IMR-90 (cell line): ENCODE measurements around the gene TMEM43. TPM values are rescaled to one million over a fixed set of nuclear protein-coding genes. Genes with fewer than 3 reads are reported as not detected.

ENCODE experiments used
- ATAC-seq: fragments of 200-7000 bp; cut with Tn5 transposase; 2 replicates; pipeline ENCODE4 v1.9.1; 2020; ENCODE audit warnings: low read depth, mild to moderate bottlenecking, moderate library complexity
- BruUV-seq: library from RNA; stranded (reverse); fragments of 400-500 nt; replicated peaks from 2 replicates; lab custom pipeline; 2021; lab: Mats Ljungman, UMichigan
- CTCF ChIA-PET: fragments of 300-600 bp; formaldehyde crosslinking; extraction: SDS; loops from one replicate; lab custom pipeline; 2021; ENCODE audit warnings: antibody characterized with exemption; lab: Yijun Ruan, JAX
- POLR2A ChIA-PET: fragments of 300-600 bp; sonication (Branson Sonifier 250); formaldehyde crosslinking; loops from one replicate; lab custom pipeline; 2022; ENCODE audit warnings: antibody characterized with exemption; ENCODE audit not compliant: unreplicated experiment; lab: Charles Lee
- DNase-seq: peaks from one replicate; pipeline ENCODE4 v3.0.0; 2013
- H2AFZ ChIP-seq: replicated peaks from 2 replicates; pipeline ENCODE3; 2013; ENCODE audit warnings: low read length, mild to moderate bottlenecking; ENCODE audit not compliant: poor library complexity
- H2AK5ac ChIP-seq: 2 replicates; pipeline ENCODE4 v1.6.1; 2013; ENCODE audit warnings: low read depth, low read length, inconsistent platforms
- H2AK9ac ChIP-seq: replicated peaks from 2 replicates; pipeline ENCODE3; 2013; ENCODE audit warnings: mild to moderate bottlenecking, low read depth, low read length, moderate library complexity; ENCODE audit not compliant: poor library complexity
- H2BK120ac ChIP-seq: 2 replicates; pipeline ENCODE4 v1.6.1; 2013; ENCODE audit warnings: low read depth, low read length, inconsistent platforms
- H2BK15ac ChIP-seq: 3 replicates; pipeline ENCODE4 v1.6.1; 2013; ENCODE audit warnings: low read depth, low read length, inconsistent platforms
- H2BK20ac ChIP-seq: 2 replicates; pipeline ENCODE4 v1.6.1; 2013; ENCODE audit warnings: low read depth, mild to moderate bottlenecking, inconsistent platforms, low read length, moderate library complexity
- H2BK5ac ChIP-seq: 2 replicates; pipeline ENCODE4 v1.6.1; 2013; ENCODE audit warnings: mild to moderate bottlenecking, low read depth, low read length, inconsistent platforms; ENCODE audit not compliant: poor library complexity, severe bottlenecking
- H3K14ac ChIP-seq: replicated peaks from 2 replicates; pipeline ENCODE4 v1.6.1; 2013; ENCODE audit warnings: low read depth, low read length, inconsistent platforms
- H3K18ac ChIP-seq: 2 replicates; pipeline ENCODE4 v1.6.1; 2013; ENCODE audit warnings: low read depth, low read length, control low read depth
- H3K23ac ChIP-seq: 2 replicates; pipeline ENCODE4 v1.6.1; 2013; ENCODE audit warnings: low read depth, low read length, inconsistent platforms
- H3K27ac ChIP-seq: 2 replicates; pipeline ENCODE4 v1.5.1; 2013; ENCODE audit warnings: mild to moderate bottlenecking, control low read depth, low read length; ENCODE audit not compliant: insufficient read depth
- H3K27me3 ChIP-seq: 2 replicates; pipeline ENCODE4 v1.6.1; 2013; ENCODE audit warnings: low read length; ENCODE audit not compliant: control insufficient read depth, insufficient read depth
- H3K36me3 ChIP-seq: 2 replicates; pipeline ENCODE4 v1.6.1; 2013; ENCODE audit warnings: low read length, mixed read lengths; ENCODE audit not compliant: control insufficient read depth, insufficient read depth
- H3K4ac ChIP-seq: 2 replicates; pipeline ENCODE4 v1.6.1; 2013; ENCODE audit warnings: low read depth, low read length, inconsistent platforms
- H3K4me1 ChIP-seq: 2 replicates; pipeline ENCODE4 v1.6.1; 2013; ENCODE audit warnings: low read length, mixed read lengths; ENCODE audit not compliant: control insufficient read depth, insufficient read depth
- H3K4me2 ChIP-seq: 2 replicates; pipeline ENCODE4 v1.6.1; 2013; ENCODE audit warnings: low read depth, mild to moderate bottlenecking, control low read depth, low read length, moderate library complexity
- H3K4me3 ChIP-seq: 2 replicates; pipeline ENCODE4 v1.5.1; 2013; ENCODE audit warnings: low read depth, mild to moderate bottlenecking, control low read depth, low read length, moderate library complexity; ENCODE audit not compliant: insufficient read depth
- H3K56ac ChIP-seq: 2 replicates; pipeline ENCODE4 v1.6.1; 2013; ENCODE audit warnings: low read length, inconsistent platforms; ENCODE audit not compliant: insufficient read depth; ENCODE audit errors: extremely low read depth
- H3K79me1 ChIP-seq, 2 experiments: 2 replicates each; pipeline ENCODE4 v1.6.1; 2013; ENCODE audit warnings: low read length in 2 of 2, inconsistent platforms in 1 of 2, low read depth in 1 of 2
- H3K9ac ChIP-seq: 2 replicates; pipeline ENCODE4 v1.6.1; 2013; ENCODE audit warnings: low read depth, low read length, control low read depth
- H3K9me1 ChIP-seq: 2 replicates; pipeline ENCODE4 v1.6.1; 2013; ENCODE audit warnings: low read length, inconsistent platforms; ENCODE audit not compliant: insufficient read depth
- H3K9me3 ChIP-seq: 2 replicates; pipeline ENCODE4 v1.6.1; 2013; ENCODE audit warnings: low read length; ENCODE audit not compliant: control insufficient read depth, insufficient read depth
- H4K20me1 ChIP-seq: 2 replicates; pipeline ENCODE4 v1.6.1; 2013; ENCODE audit warnings: low read length, inconsistent platforms; ENCODE audit not compliant: insufficient read depth
- H4K5ac ChIP-seq: 2 replicates; pipeline ENCODE4 v1.6.1; 2013; ENCODE audit warnings: mild to moderate bottlenecking, low read depth, low read length, control low read depth
- H4K8ac ChIP-seq, 2 experiments: 2 replicates each; pipeline ENCODE4 v1.6.1; 2013; ENCODE audit warnings: low read depth in 2 of 2, low read length in 2 of 2, control low read depth in 1 of 2, inconsistent platforms in 1 of 2
- H4K91ac ChIP-seq: 2 replicates; pipeline ENCODE4 v1.6.1; 2013; ENCODE audit warnings: low read depth, low read length, inconsistent platforms; ENCODE audit not compliant: insufficient read depth
- CEBPB ChIP-seq: IDR thresholded peaks from 2 replicates; pipeline ENCODE4 v1.6.1; 2012; ENCODE audit warnings: low read depth, low read length, improper control_type of control experiment
- FOS ChIP-seq: fragments of 150-350 bp; IDR thresholded peaks from 2 replicates; pipeline ENCODE4 v1.6.1; 2016; ENCODE audit warnings: low read depth, low read length
- MAZ ChIP-seq: IDR thresholded peaks from 2 replicates; pipeline ENCODE4 v1.6.1; 2012; ENCODE audit warnings: low read depth, mild to moderate bottlenecking, low read length, improper control_type of control experiment, moderate library complexity, borderline replicate concordance
- RCOR1 ChIP-seq: IDR thresholded peaks from 2 replicates; pipeline ENCODE4 v1.6.1; 2012; ENCODE audit warnings: mild to moderate bottlenecking, low read length, improper control_type of control experiment; ENCODE audit not compliant: insufficient replicate concordance
- SMC3 ChIP-seq: fragments of 150-350 bp; IDR thresholded peaks from 2 replicates; pipeline ENCODE4 v1.6.1; 2016; ENCODE audit warnings: low read depth, mild to moderate bottlenecking, antibody characterized with exemption, low read length, moderate library complexity
- whole genome bisulfite sequencing, 2 experiments: methylation state at CpG; one replicate each; pipeline versions ENCODE4 v1.1.5 to v1.1.7; 2013; ENCODE audit warnings: missing lambda C conversion rate in 2 of 2; ENCODE audit not compliant: insufficient read length in 1 of 2; ENCODE audit errors: extremely low coverage in 2 of 2; 5-methylcytosine and 5-hydroxymethylcytosine counted together
- dilution Hi-C: fragments of 300-500 bp; cut with HindIII; formaldehyde crosslinking; loops from one replicate; pipeline ENCODE4 v1.14.3; 2018; ENCODE audit warnings: low sequenced_read_pairs; ENCODE audit not compliant: unreplicated experiment
- in situ Hi-C: fragments of 300-500 bp; cut with MboI; formaldehyde crosslinking; loops from 3 replicates; pipeline ENCODE4 v1.14.3; 2019; ENCODE audit warnings: low sequenced_read_pairs, inconsistent platforms, mixed read lengths
- intact Hi-C: fragments of 100-400 bp; cut with micrococcal nuclease; formaldehyde crosslinking; loops from 2 replicates; pipeline ENCODE4 v1.10.0; 2022
- polyA plus RNA-seq, 3 experiments: library from polyadenylated mRNA; depleted of rRNA; stranded (reverse); fragments of >200 nt; gene quantifications; 2 replicates each; pipeline ENCODE4 v1.2.3, GENCODE V29; 2012; ENCODE audit warnings: low replicate concordance in 1 of 3
- total RNA-seq: library from RNA; depleted of rRNA; stranded (reverse); fragments of >200 nt; gene quantifications from 2 replicates; pipeline ENCODE4 v1.2.3, GENCODE V29; 2012
- TF ChIP-seq, protein P1 (sequence below): fragments of 150-350 bp; IDR thresholded peaks from 2 replicates; pipeline ENCODE4 v1.6.1; 2017; ENCODE audit warnings: mild to moderate bottlenecking, antibody characterized with exemption, low read length, low read depth
- TF ChIP-seq, protein P2 (sequence below): conservative IDR thresholded peaks from 2 replicates; pipeline ENCODE4 v1.5.1; 2012; ENCODE audit warnings: mild to moderate bottlenecking, low read depth, low read length, improper control_type of control experiment

The TMEM43 gene
- total and polyA plus RNA-seq, 2 of the 4 experiments (the other 2 are of a cell fraction) = 109 to 114 TPM

DNA sequence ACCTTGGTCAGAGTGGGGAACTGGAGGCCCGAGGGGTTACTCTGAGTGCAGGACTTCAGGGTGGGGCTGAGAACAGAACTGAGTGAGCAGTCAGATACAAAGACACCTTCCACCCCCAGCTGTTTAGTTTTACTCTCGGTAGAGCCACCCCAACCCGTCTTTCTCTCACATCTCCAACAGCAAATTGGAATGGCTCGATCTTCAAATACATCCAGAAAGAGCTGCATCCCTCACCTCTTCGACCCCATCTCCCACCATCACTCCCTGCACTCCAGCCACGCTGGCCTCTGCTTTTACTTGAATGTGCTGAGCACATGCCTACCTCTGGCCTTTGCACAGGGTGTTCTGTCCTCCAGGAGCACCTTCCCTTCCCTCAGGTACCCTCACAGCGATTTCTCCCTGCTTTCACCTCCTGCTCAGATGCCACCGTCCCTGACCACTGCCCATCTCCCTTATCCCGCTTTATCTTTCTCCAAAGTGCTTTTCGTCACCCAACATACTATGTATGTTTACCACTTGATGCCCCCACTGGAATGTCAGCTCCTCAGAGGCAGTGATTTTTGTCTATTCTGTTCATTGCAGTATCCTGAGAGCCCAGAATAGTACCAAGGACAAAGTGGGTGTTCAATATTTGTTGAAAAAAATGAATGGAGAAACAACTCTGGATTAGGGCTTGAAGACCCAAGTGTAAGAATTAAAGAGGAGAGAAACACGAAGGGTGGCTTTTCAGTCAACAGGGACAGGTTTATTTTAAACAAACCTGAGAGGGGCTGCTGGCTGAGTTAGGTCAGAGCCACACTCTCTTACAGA, 4.5 kb upstream of the TMEM43 start:
- peaks cover 10% of the 10 kb centered on the region for H3K4me1 ChIP-seq
- H3K4me2 ChIP-seq = no peak overlapping the region
- H3K23ac ChIP-seq = no peak overlapping the region
- no peak overlapping the region for H3K14ac ChIP-seq
- in situ Hi-C loops = loop anchor here (25.0 kb wide), 2 partner anchors 233 to 633 kb away; partner anchors contain the start of genes HDAC11 and WNT7A
- no peak for ATAC-seq
- H2AK5ac ChIP-seq = no peak overlapping the region
- dilution Hi-C loops = no loop called here
- H4K8ac ChIP-seq = no peak overlapping the region
- TF ChIP-seq MAZ (no peak), SMC3 (no peak), RCOR1 (no peak), FOS (no peak), CEBPB (no peak)
- TF ChIP-seq, protein P1, sequence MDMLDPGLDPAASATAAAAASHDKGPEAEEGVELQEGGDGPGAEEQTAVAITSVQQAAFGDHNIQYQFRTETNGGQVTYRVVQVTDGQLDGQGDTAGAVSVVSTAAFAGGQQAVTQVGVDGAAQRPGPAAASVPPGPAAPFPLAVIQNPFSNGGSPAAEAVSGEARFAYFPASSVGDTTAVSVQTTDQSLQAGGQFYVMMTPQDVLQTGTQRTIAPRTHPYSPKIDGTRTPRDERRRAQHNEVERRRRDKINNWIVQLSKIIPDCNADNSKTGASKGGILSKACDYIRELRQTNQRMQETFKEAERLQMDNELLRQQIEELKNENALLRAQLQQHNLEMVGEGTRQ = no peak
- TF ChIP-seq, protein P2, sequence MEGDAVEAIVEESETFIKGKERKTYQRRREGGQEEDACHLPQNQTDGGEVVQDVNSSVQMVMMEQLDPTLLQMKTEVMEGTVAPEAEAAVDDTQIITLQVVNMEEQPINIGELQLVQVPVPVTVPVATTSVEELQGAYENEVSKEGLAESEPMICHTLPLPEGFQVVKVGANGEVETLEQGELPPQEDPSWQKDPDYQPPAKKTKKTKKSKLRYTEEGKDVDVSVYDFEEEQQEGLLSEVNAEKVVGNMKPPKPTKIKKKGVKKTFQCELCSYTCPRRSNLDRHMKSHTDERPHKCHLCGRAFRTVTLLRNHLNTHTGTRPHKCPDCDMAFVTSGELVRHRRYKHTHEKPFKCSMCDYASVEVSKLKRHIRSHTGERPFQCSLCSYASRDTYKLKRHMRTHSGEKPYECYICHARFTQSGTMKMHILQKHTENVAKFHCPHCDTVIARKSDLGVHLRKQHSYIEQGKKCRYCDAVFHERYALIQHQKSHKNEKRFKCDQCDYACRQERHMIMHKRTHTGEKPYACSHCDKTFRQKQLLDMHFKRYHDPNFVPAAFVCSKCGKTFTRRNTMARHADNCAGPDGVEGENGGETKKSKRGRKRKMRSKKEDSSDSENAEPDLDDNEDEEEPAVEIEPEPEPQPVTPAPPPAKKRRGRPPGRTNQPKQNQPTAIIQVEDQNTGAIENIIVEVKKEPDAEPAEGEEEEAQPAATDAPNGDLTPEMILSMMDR = no peak
- H3K9ac ChIP-seq = no peak overlapping the region
- no peaks in the 10 kb centered on the region; the same call in 1 of the 2 replicates for H4K20me1 ChIP-seq
- H3K79me1 ChIP-seq = peaks cover 28 to 38% of the 10 kb centered on the region in 2 experiments
- H3K18ac ChIP-seq = no peak overlapping the region
- no peak overlapping the region for H4K91ac ChIP-seq
- intact Hi-C loops = loop anchor here (5.0 kb wide), 1 partner anchor 463 kb away; no protein-coding TSS in a partner anchor
- H2AK9ac ChIP-seq = no peak overlapping the region
- H3K27me3 ChIP-seq = no peaks in the 10 kb centered on the region
- ChIA-PET POLR2A (no interaction called here), CTCF (no interaction called here)
- H3K9me3 ChIP-seq = no peaks in the 10 kb centered on the region
- H2BK120ac ChIP-seq = no peak overlapping the region
- H2BK5ac ChIP-seq = no peak overlapping the region
- 91% methylated on average over 8 of the region's 11 CpGs; no CpG with 5 or more reads in 1 of the 2 experiments for WGBS, 2 experiments
- H2BK20ac ChIP-seq = no peak overlapping the region
- BruUV-seq = no TSS peak
- no peak for DNase-seq
- H3K36me3 ChIP-seq = peaks cover 6% of the 10 kb centered on the region; the same call in 1 of the 2 replicates
- peaks cover 12% of the 10 kb centered on the region; the same call in 1 of the 2 replicates for H3K9me1 ChIP-seq
- no peak overlapping the region for H3K27ac ChIP-seq
- no peak overlapping the region for H2BK15ac ChIP-seq
- H4K5ac ChIP-seq = no peak overlapping the region
- H3K4me3 ChIP-seq = no peak overlapping the region
- no peak overlapping the region for H3K4ac ChIP-seq
- H2AFZ ChIP-seq = no peak overlapping the region
- no peak overlapping the region for H3K56ac ChIP-seq
